Chondrocyte (in vitro differentiated cells): ENCODE results near the gene CPA2. TPM values are rescaled to one million over a fixed set of nuclear protein-coding genes. Genes with fewer than 3 reads are reported as not detected.
"Not testable (repeated sequence)": the region's sequence is repeated elsewhere in the genome, so short reads cannot be mapped to it uniquely, and the experiment has no call there.

Experiments
- DNase-seq: peaks from one replicate; pipeline ENCODE4 v3.0.0; 2021; ENCODE audit warnings: mixed read lengths, low spot score
- H3K27ac Mint-ChIP-seq: one replicate; pipeline ENCODE4 v1.8.0; 2021; ENCODE audit warnings: mild to moderate bottlenecking, moderate library complexity, mixed read lengths; ENCODE audit not compliant: unreplicated experiment
- H3K27me3 Mint-ChIP-seq: 2 replicates; pipeline ENCODE4 v1.8.0; 2021; ENCODE audit warnings: low read depth, mixed read lengths
- H3K36me3 Mint-ChIP-seq: 2 replicates; pipeline ENCODE4 v1.8.0; 2021; ENCODE audit warnings: low read depth, mixed read lengths
- H3K4me1 Mint-ChIP-seq: 2 replicates; pipeline ENCODE4 v1.8.0; 2021; ENCODE audit warnings: low read depth, mild to moderate bottlenecking, mixed read lengths
- H3K4me3 Mint-ChIP-seq: one replicate; pipeline ENCODE4 v1.8.0; 2021; ENCODE audit warnings: mild to moderate bottlenecking, moderate library complexity, mixed read lengths; ENCODE audit not compliant: unreplicated experiment
- H3K9me3 Mint-ChIP-seq: 2 replicates; pipeline ENCODE4 v1.8.0; 2021; ENCODE audit warnings: low read depth, mixed read lengths
- CTCF ChIP-seq: fragments of 200-600 bp; sonication (generic); IDR thresholded peaks from 2 replicates; pipeline ENCODE4 v1.5.0; 2021; ENCODE audit warnings: antibody characterized with exemption, mild to moderate bottlenecking, moderate library complexity
- total RNA-seq: library from RNA; stranded (reverse); gene quantifications from 3 replicates; pipeline ENCODE4 v1.2.1, GENCODE V29; 2021

The CPA2 gene
- total RNA-seq, 1 donor from 2014 or later, result not detected

GRCh38 chr7:130224210-130224609, 42.5 kb upstream of the CPA2 start:
- Mint-ChIP-seq H3K9me3 (peaks cover 3% of the 10 kb centered on the region), H3K27ac (no peak overlapping the region), H3K36me3 (no peaks in the 10 kb centered on the region), H3K4me3 (no peak overlapping the region), H3K4me1 (no peaks in the 10 kb centered on the region), H3K27me3 (no peaks in the 10 kb centered on the region)
- no peak for TF ChIP-seq CTCF
- DNase-seq, result no peak

GRCh38 chr7:130224923-130225322, 41.7 kb upstream of the CPA2 start:
- H3K36me3 Mint-ChIP-seq, H3K4me3 Mint-ChIP-seq: not testable (repeated sequence)

GRCh38 chr7:130226333-130226732, 40.3 kb upstream of the CPA2 start:
- no peak for TF ChIP-seq CTCF
- no peak for DNase-seq
- Mint-ChIP-seq H3K27ac (no peak overlapping the region), H3K4me3 (no peak overlapping the region), H3K27me3 (no peaks in the 10 kb centered on the region), H3K9me3 (peaks cover 3% of the 10 kb centered on the region), H3K36me3 (no peaks in the 10 kb centered on the region), H3K4me1 (no peaks in the 10 kb centered on the region)

More at GRCh38 chr7:130224923-130225322, 41.7 kb upstream of the CPA2 start:
- not testable (repeated sequence) for H3K9me3 Mint-ChIP-seq, H3K4me1 Mint-ChIP-seq, H3K27me3 Mint-ChIP-seq, H3K27ac Mint-ChIP-seq, DNase-seq

- peaks cover 10% of the 10 kb centered on the region for H3K4me1 Mint-ChIP-seq
- H3K27me3 Mint-ChIP-seq, result no peaks in the 10 kb centered on the region
- DNase-seq, result no peak
- no peak for TF ChIP-seq CTCF
- H3K4me3 Mint-ChIP-seq, result no peak overlapping the region
- no peak overlapping the region for H3K27ac Mint-ChIP-seq
- H3K9me3 Mint-ChIP-seq, result peaks cover 3% of the 10 kb centered on the region
- H3K36me3 Mint-ChIP-seq, result no peaks in the 10 kb centered on the region
Measured at GRCh38 chr7:130227883-130228575, 38.6 kb upstream of the CPA2 start.

GRCh38 chr7:130228840-130229502, 37.7 kb upstream of the CPA2 start:
- H3K9me3 Mint-ChIP-seq, result peaks cover 3% of the 10 kb centered on the region
- H3K4me3 Mint-ChIP-seq, result no peak overlapping the region
- H3K27ac Mint-ChIP-seq, result no peak overlapping the region
- no peak for TF ChIP-seq CTCF
- no peaks in the 10 kb centered on the region for H3K36me3 Mint-ChIP-seq
- DNase-seq, result no peak
- H3K27me3 Mint-ChIP-seq, result no peaks in the 10 kb centered on the region
- H3K4me1 Mint-ChIP-seq, result peaks cover 10% of the 10 kb centered on the region

GRCh38 chr7:130229981-130230380, 36.7 kb upstream of the CPA2 start:
- DNase-seq, H3K4me3 Mint-ChIP-seq, H3K27ac Mint-ChIP-seq, H3K9me3 Mint-ChIP-seq, H3K27me3 Mint-ChIP-seq, H3K36me3 Mint-ChIP-seq: not testable (repeated sequence)
- H3K4me1 Mint-ChIP-seq, result peaks cover 10% of the 10 kb centered on the region
